NK-92 treated with Interleukin-12 subunit alpha and Interleukin-12 subunit beta, amount 100 ng/mL, for 24 hours (cell line): ENCODE measurements around the gene TAAR8.
"Not testable (repeated sequence)": the region's sequence is repeated elsewhere in the genome, so short reads cannot be mapped to it uniquely, and the experiment has no call there.

Experiments
- DNase-seq: peaks from one replicate; lab custom pipeline; 2025; lab: John Stamatoyannopoulos, UW

Gene TAAR8

GRCh38 chr6:132552372-132552771, at the start of gene TAAR8:
Gene TAAR8 (plus strand): TSS chr6:132552672. CDS start chr6:132552693, 21 bp downstream.
- no peak for DNase-seq

GRCh38 chr6:132504757-132505156, 47.7 kb upstream of the TAAR8 start:
- no peak for DNase-seq

- DNase-seq = no peak
Observed at GRCh38 chr6:132505158-132505557, 47.3 kb upstream of the TAAR8 start.

- DNase-seq = no peak
Observed at GRCh38 chr6:132506461-132506860, 46.0 kb upstream of the TAAR8 start.

GRCh38 chr6:132506869-132507808, 45.3 kb upstream of the TAAR8 start:
- no peak for DNase-seq

- DNase-seq = no peak
Observed at GRCh38 chr6:132511210-132511830, 41.2 kb upstream of the TAAR8 start.

GRCh38 chr6:132511831-132512220, 40.6 kb upstream of the TAAR8 start:
- DNase-seq = no peak

GRCh38 chr6:132512342-132512637, 40.2 kb upstream of the TAAR8 start:
- DNase-seq = no peak

GRCh38 chr6:132512638-132513632, 39.5 kb upstream of the TAAR8 start, which contains the start of gene STX7:
Gene STX7 (minus strand): TSS chr6:132513116. CDS start chr6:132503530, 9,586 bp downstream.
- peak; percentile 84 for DNase-seq

- DNase-seq = no peak
Observed at GRCh38 chr6:132513831-132514545, 38.5 kb upstream of the TAAR8 start.

GRCh38 chr6:132515386-132515785, 37.1 kb upstream of the TAAR8 start:
- DNase-seq = no peak

GRCh38 chr6:132520953-132521352, 31.5 kb upstream of the TAAR8 start:
- no peak for DNase-seq

GRCh38 chr6:132524646-132525045, 27.8 kb upstream of the TAAR8 start:
- DNase-seq = no peak

GRCh38 chr6:132525866-132526265, 26.6 kb upstream of the TAAR8 start:
- no peak for DNase-seq

- DNase-seq = no peak
Observed at GRCh38 chr6:132526461-132526860, 26.0 kb upstream of the TAAR8 start.

GRCh38 chr6:132527791-132528190, 24.7 kb upstream of the TAAR8 start:
- no peak for DNase-seq

GRCh38 chr6:132530293-132530974, 22.0 kb upstream of the TAAR8 start:
- DNase-seq = peak; percentile 56

- DNase-seq = not testable (repeated sequence)
Observed at GRCh38 chr6:132534546-132534945, 17.9 kb upstream of the TAAR8 start.

GRCh38 chr6:132537145-132537544, 15.3 kb upstream of the TAAR8 start:
- DNase-seq = no peak

GRCh38 chr6:132537977-132538376, 14.5 kb upstream of the TAAR8 start, which contains the start of gene TAAR9:
Gene TAAR9 (plus strand): TSS chr6:132538277. CDS start chr6:132538290, 13 bp downstream.
- no peak for DNase-seq

- no peak for DNase-seq
Observed at GRCh38 chr6:132544826-132545225, 7.6 kb upstream of the TAAR8 start.
